Measurements from ENCODE around the gene PKIB.
"Not testable (repeated sequence)": the region's sequence is repeated elsewhere in the genome, so short reads cannot be mapped to it uniquely, and the experiment has no call there.

PKIB gene

GRCh38 chr6:122621638-122622037 is 11.4 kb downstream of the PKIB start:
- DNase-seq, result peak; percentile 90

- DNase-seq, result peak; percentile 88
Observed at GRCh38 chr6:122622479-122622878, 12.3 kb downstream of the PKIB start.

GRCh38 chr6:122623279-122623678 is 13.1 kb downstream of the PKIB start:
- peak; percentile 58 for DNase-seq

- DNase-seq, result no peak
Observed at GRCh38 chr6:122624853-122625252, 14.6 kb downstream of the PKIB start.

GRCh38 chr6:122628714-122629113 is 18.5 kb downstream of the PKIB start:
- no peak for DNase-seq

- no peak for DNase-seq
Observed at GRCh38 chr6:122631571-122632249, 21.5 kb downstream of the PKIB start.

- no peak for DNase-seq
Observed at GRCh38 chr6:122640366-122640765, 30.2 kb downstream of the PKIB start.

GRCh38 chr6:122641819-122642218 is 31.6 kb downstream of the PKIB start:
- DNase-seq, result no peak

- not testable (repeated sequence) for DNase-seq
Observed at GRCh38 chr6:122642604-122643003, 32.4 kb downstream of the PKIB start.

GRCh38 chr6:122645256-122645655 is 35.1 kb downstream of the PKIB start:
- DNase-seq, result peak; percentile 99

GRCh38 chr6:122647765-122648164 is 37.6 kb downstream of the PKIB start:
- no peak for DNase-seq

- DNase-seq, result no peak
Observed at GRCh38 chr6:122648726-122649125, 38.5 kb downstream of the PKIB start.

- DNase-seq, result no peak
Observed at GRCh38 chr6:122649701-122650100, 39.5 kb downstream of the PKIB start.

GRCh38 chr6:122650403-122650802 is 40.2 kb downstream of the PKIB start:
- no peak for DNase-seq

- DNase-seq, result no peak
Observed at GRCh38 chr6:122651031-122651430, 40.8 kb downstream of the PKIB start.

- DNase-seq, result no peak
Observed at GRCh38 chr6:122651604-122652003, 41.4 kb downstream of the PKIB start.

GRCh38 chr6:122652431-122652830 is 42.2 kb downstream of the PKIB start:
- DNase-seq, result no peak

GRCh38 chr6:122653094-122653493 is 42.9 kb downstream of the PKIB start:
- DNase-seq, result no peak

GRCh38 chr6:122654012-122654411 is 43.8 kb downstream of the PKIB start:
- DNase-seq, result no peak

GRCh38 chr6:122657601-122658000 is 47.4 kb downstream of the PKIB start:
- DNase-seq, result no peak

GRCh38 chr6:122660296-122660695 is 50.1 kb downstream of the PKIB start:
- no peak for DNase-seq

GRCh38 chr6:122663981-122664380 is 53.8 kb downstream of the PKIB start:
- DNase-seq, result peak; percentile 60

GRCh38 chr6:122665929-122666328 is 55.7 kb downstream of the PKIB start:
- no peak for DNase-seq

GRCh38 chr6:122666418-122666817 is 56.2 kb downstream of the PKIB start:
- DNase-seq, result no peak

- DNase-seq, result no peak
Observed at GRCh38 chr6:122669418-122669817, 59.2 kb downstream of the PKIB start.

All from NCI-H146 (cell line).